OCI-LY3 (cell line): ENCODE measurements around the gene ATP8A2.

Source experiments
- H2AFZ ChIP-seq: fragments of 200-600, 300-600 bp; shearing (Covaris generic); 2 replicates; pipeline ENCODE4 v1.6.0; 2014; ENCODE audit warnings: antibody characterized with exemption, low read depth, low read length
- H3K27ac ChIP-seq: fragments of 200-600, 300-600 bp; sonication (generic); 2 replicates; pipeline ENCODE4 v1.5.1; 2014; ENCODE audit warnings: mild to moderate bottlenecking, low read length, moderate library complexity, mixed read lengths
- H3K27me3 ChIP-seq: fragments of 200-600, 300-600 bp; sonication (generic); 2 replicates; pipeline ENCODE4 v1.6.1; 2014; ENCODE audit warnings: low read depth, low read length, mixed read lengths
- H3K36me3 ChIP-seq: fragments of 200-600, 300-600 bp; sonication (generic); replicated peaks from 2 replicates; pipeline ENCODE3; 2014; ENCODE audit warnings: low read depth, low read length, mixed read lengths
- H3K4me1 ChIP-seq: fragments of 300-600, 200-600 bp; sonication (generic); 2 replicates; pipeline ENCODE4 v1.6.1; 2014; ENCODE audit warnings: low read length, mixed read lengths
- H3K4me2 ChIP-seq: fragments of 200-600, 300-600 bp; sonication (generic); 2 replicates; pipeline ENCODE4 v1.6.1; 2014; ENCODE audit warnings: low read length, mixed read lengths
- H3K4me3 ChIP-seq: fragments of 300-600, 200-600 bp; sonication (generic); 2 replicates; pipeline ENCODE4 v1.5.1; 2014; ENCODE audit warnings: antibody characterized with exemption, mild to moderate bottlenecking, low read length, moderate library complexity
- H3K79me2 ChIP-seq: fragments of 300-600, 200-600 bp; shearing (Covaris generic); 2 replicates; pipeline ENCODE4 v1.6.1; 2014; ENCODE audit warnings: mild to moderate bottlenecking, low read length, mixed read lengths
- H3K9ac ChIP-seq: fragments of 300-600, 200-600 bp; shearing (Covaris generic); 2 replicates; pipeline ENCODE4 v1.6.0; 2014; ENCODE audit warnings: mild to moderate bottlenecking, low read length, moderate library complexity
- H3K9me3 ChIP-seq: fragments of 200-600, 300-600 bp; shearing (Covaris generic); 2 replicates; pipeline ENCODE4 v1.6.1; 2014; ENCODE audit warnings: low read length, mixed read lengths; ENCODE audit not compliant: insufficient read depth
- H4K20me1 ChIP-seq: fragments of 200-600, 300-600 bp; sonication (generic); 2 replicates; pipeline ENCODE4 v1.6.1; 2016; ENCODE audit warnings: low read length, mixed read lengths; ENCODE audit not compliant: insufficient read depth
- CTCF ChIP-seq: fragments of 200-600, 300-600 bp; sonication (generic); IDR thresholded peaks from 2 replicates; pipeline ENCODE4 v1.5.1; 2014; ENCODE audit warnings: antibody characterized with exemption, low read length, low read depth
- EZH2phosphoT487 ChIP-seq: fragments of 200-600 bp; shearing (Covaris generic); IDR thresholded peaks from 2 replicates; pipeline ENCODE4 v1.6.1; 2018; ENCODE audit warnings: antibody characterized with exemption, mixed run types, low read depth

The ATP8A2 gene

GRCh38 chr13:25800523-25800922, 428.7 kb downstream of the ATP8A2 start:
- Histone ChIP-seq H3K4me3 (no peak overlapping the region), H3K9me3 (peaks cover 29% of the 10 kb centered on the region; the same call in 1 of the 2 replicates)

GRCh38 chr13:25802579-25802978, 430.8 kb downstream of the ATP8A2 start:
- Histone ChIP-seq H3K4me3 (no peak overlapping the region), H2AFZ (no peak overlapping the region), H3K27ac (no peak overlapping the region), H3K9ac (no peak overlapping the region), H3K4me2 (peak overlapping the region; percentile 6; the same call in 1 of the 2 replicates), H3K27me3 (no peaks in the 10 kb centered on the region), H3K36me3 (peaks cover 32% of the 10 kb centered on the region), H3K79me2 (no peaks in the 10 kb centered on the region), H4K20me1 (no peaks in the 10 kb centered on the region), H3K9me3 (peaks cover 42% of the 10 kb centered on the region), H3K4me1 (peaks cover 31% of the 10 kb centered on the region)
- TF ChIP-seq CTCF, result no peak
- no peak for TF ChIP-seq EZH2phosphoT487

More at GRCh38 chr13:25800523-25800922, 428.7 kb downstream of the ATP8A2 start:
- H3K79me2 ChIP-seq, result no peaks in the 10 kb centered on the region
- H4K20me1 ChIP-seq, result no peaks in the 10 kb centered on the region
- peaks cover 25% of the 10 kb centered on the region for H3K36me3 ChIP-seq
- no peak overlapping the region for H3K9ac ChIP-seq
- TF ChIP-seq CTCF (no peak), EZH2phosphoT487 (no peak)
- H2AFZ ChIP-seq, result no peak overlapping the region
- no peak overlapping the region for H3K27ac ChIP-seq
- peaks cover 12% of the 10 kb centered on the region for H3K4me1 ChIP-seq
- H3K27me3 ChIP-seq, result no peaks in the 10 kb centered on the region
- no peak overlapping the region for H3K4me2 ChIP-seq

- no peaks in the 10 kb centered on the region for H3K79me2 ChIP-seq
- H3K9ac ChIP-seq, result no peak overlapping the region
- no peak overlapping the region for H2AFZ ChIP-seq
- peaks cover 48% of the 10 kb centered on the region for H3K9me3 ChIP-seq
- peaks cover 31% of the 10 kb centered on the region for H3K4me1 ChIP-seq
- TF ChIP-seq CTCF (no peak), EZH2phosphoT487 (no peak)
- no peak overlapping the region for H3K27ac ChIP-seq
- no peak overlapping the region for H3K4me3 ChIP-seq
- H4K20me1 ChIP-seq, result no peaks in the 10 kb centered on the region
- H3K27me3 ChIP-seq, result no peaks in the 10 kb centered on the region
- no peak overlapping the region for H3K4me2 ChIP-seq
- peaks cover 37% of the 10 kb centered on the region for H3K36me3 ChIP-seq
Observed at GRCh38 chr13:25803641-25804040, 431.9 kb downstream of the ATP8A2 start.

- peak overlapping the region; percentile 78 for H3K27ac ChIP-seq
- H3K79me2 ChIP-seq, result no peaks in the 10 kb centered on the region
- no peaks in the 10 kb centered on the region for H3K27me3 ChIP-seq
- no peak overlapping the region for H2AFZ ChIP-seq
- H3K4me1 ChIP-seq, result peaks cover 31% of the 10 kb centered on the region
- TF ChIP-seq CTCF, result no peak
- TF ChIP-seq EZH2phosphoT487, result peak; percentile 84
- H3K9ac ChIP-seq, result no peak overlapping the region
- peak overlapping the region; percentile 39 for H3K4me2 ChIP-seq
- H3K9me3 ChIP-seq, result peaks cover 52% of the 10 kb centered on the region
- no peaks in the 10 kb centered on the region for H4K20me1 ChIP-seq
- peaks cover 31% of the 10 kb centered on the region for H3K36me3 ChIP-seq
- peak overlapping the region; percentile 7; the same call in 1 of the 2 replicates for H3K4me3 ChIP-seq
Observed at GRCh38 chr13:25806264-25806974, 434.6 kb downstream of the ATP8A2 start.
